DMS53 treated with DMSO at 0.1 percent for 48 hours (cell line): ENCODE data around the gene NOP58.
"Not testable (repeated sequence)": the region's sequence is repeated elsewhere in the genome, so short reads cannot be mapped to it uniquely, and the experiment has no call there.

Experiments used
- DNase-seq: peaks from one replicate; lab custom pipeline; 2025; ENCODE audit not compliant: unreplicated experiment; lab: John Stamatoyannopoulos, UW

Gene NOP58

GRCh38 chr2:202299712-202300111 is 34.1 kb downstream of the NOP58 start:
- DNase-seq: no peak

GRCh38 chr2:202306034-202306433 is 40.5 kb downstream of the NOP58 start:
- no peak for DNase-seq

- no peak for DNase-seq
Observed at GRCh38 chr2:202307690-202308089, 42.1 kb downstream of the NOP58 start.

GRCh38 chr2:202311823-202312388 is 46.3 kb downstream of the NOP58 start:
- no peak for DNase-seq

GRCh38 chr2:202314116-202314515 is 48.6 kb downstream of the NOP58 start:
- no peak for DNase-seq

GRCh38 chr2:202317080-202317857 is 51.7 kb downstream of the NOP58 start:
- DNase-seq: no peak

GRCh38 chr2:202320362-202320761 is 54.8 kb downstream of the NOP58 start:
- not testable (repeated sequence) for DNase-seq

GRCh38 chr2:202322435-202322834 is 56.9 kb downstream of the NOP58 start:
- no peak for DNase-seq

GRCh38 chr2:202327858-202328257 is 62.3 kb downstream of the NOP58 start:
- DNase-seq: no peak

- no peak for DNase-seq
Observed at GRCh38 chr2:202335791-202336467, 70.4 kb downstream of the NOP58 start.

- DNase-seq: no peak
Observed at GRCh38 chr2:202337151-202337550, 71.6 kb downstream of the NOP58 start.

GRCh38 chr2:202337706-202338346 is 72.3 kb downstream of the NOP58 start:
- DNase-seq: no peak

- peak; percentile 93 for DNase-seq
Observed at GRCh38 chr2:202339071-202339870, 73.7 kb downstream of the NOP58 start.

- DNase-seq: no peak
Observed at GRCh38 chr2:202344178-202344577, 78.6 kb downstream of the NOP58 start.

- no peak for DNase-seq
Observed at GRCh38 chr2:202346180-202346579, 80.6 kb downstream of the NOP58 start.
